Right lobe of liver (tissue), 6 donors: ENCODE data around the gene HIVEP2. TPM values are rescaled to one million over a fixed set of nuclear protein-coding genes. Genes with fewer than 3 reads are reported as not detected.
"Not testable (repeated sequence)": the region's sequence is repeated elsewhere in the genome, so short reads cannot be mapped to it uniquely, and the experiment has no call there.

Experiments used
- ATAC-seq, 4 donors: fragments of 200-7000 bp; cut with Tn5 transposase; one replicate each; pipeline ENCODE4 v1.9.1; 2020; ENCODE audit warnings: mild to moderate bottlenecking in 4 of 4, moderate library complexity in 4 of 4
- DNase-seq, 3 donors: peaks; one replicate each; pipeline ENCODE4 v3.0.0-alpha.2; 2020
- H3K27ac ChIP-seq, 3 donors: fragments of 200-600 bp; one replicate each; pipeline ENCODE4 v1.8.0; 2022
- H3K27me3 ChIP-seq, 2 donors: fragments of 200-600 bp; one replicate each; pipeline ENCODE4 v1.8.0; 2022
- H3K36me3 ChIP-seq, 4 donors: fragments of 200-600 bp; sonication (generic) in 1 of 4; one replicate each; pipeline versions ENCODE4 v1.5.1 to v1.8.0; 2017 to 2022; ENCODE audit warnings: control low read depth in 1 of 4
- H3K4me1 ChIP-seq, 4 donors: fragments of 200-600 bp; sonication (generic) in 1 of 4; one replicate each; pipeline versions ENCODE4 v1.5.1 to v1.8.0; 2017 to 2022; ENCODE audit warnings: control low read depth in 1 of 4
- H3K4me3 ChIP-seq, 3 donors: fragments of 200-600 bp; one replicate each; pipeline ENCODE4 v1.8.0; 2022
- H3K9me3 ChIP-seq, 4 donors: fragments of 200-600 bp; sonication (generic) in 1 of 4; one replicate each; pipeline versions ENCODE4 v1.5.1 to v1.8.0; 2017 to 2022; ENCODE audit warnings: control low read depth in 1 of 4
- POLR2A ChIP-seq: fragments of 450-650 bp; IDR thresholded peaks from one replicate; pipeline ENCODE4 v1.6.1; 2017; ENCODE audit warnings: antibody characterized with exemption, mild to moderate bottlenecking
- WGBS: methylation state at CpG from one replicate; pipeline ENCODE4 v1.1.6; 2018; ENCODE audit warnings: low coverage, low lambda C conversion rate; ENCODE audit not compliant: insufficient coverage; ENCODE audit errors: missing lambda C conversion rate; 5-methylcytosine and 5-hydroxymethylcytosine counted together
- intact Hi-C, 2 donors: fragments of 100-400 bp; cut with DNase I; formaldehyde crosslinking; loops; one replicate each; pipeline versions ENCODE4 v1.11.2 to v1.14.1; 2022
- total RNA-seq, 6 experiments: library from RNA; depleted of rRNA in 2 of 6; stranded (reverse); fragments of >200 nt in 2 of 6; fragmentation: NEBNext Ultra II Directional in 3 of 6; extraction: Animal tissue kit (Norgen Biotek cat#: 25700) in 3 of 6; gene quantifications; one replicate each; pipeline versions ENCODE4 v1.1.0 to v1.2.4, GENCODE V29; 2016 to 2023
- TF ChIP-seq, protein P1 (sequence below), 4 donors: fragments of 200-600 bp in 3 of 4; fragments of 450-650 bp in 1 of 4; IDR thresholded peaks; one replicate each; pipeline versions ENCODE4 v1.5.1 to v1.8.0; 2016 to 2022; ENCODE audit warnings: antibody characterized with exemption in 4 of 4, mild to moderate bottlenecking in 2 of 4
- donor health status: DM: no; HTN: yes; CAD: no.
- donor health status: DM: no; HTN: no; CAD: no.
- donor health status: DM: no; HTN: no; CAD: no.
- donor health status: DM: no; HTN: yes; CAD: no.
- donor health status: DM: no; HTN: yes; CAD: no.

The HIVEP2 gene
- total RNA-seq, 6 experiments from 2014 or later = 3.0 to 8.9 (median 5.1) TPM

DNA sequence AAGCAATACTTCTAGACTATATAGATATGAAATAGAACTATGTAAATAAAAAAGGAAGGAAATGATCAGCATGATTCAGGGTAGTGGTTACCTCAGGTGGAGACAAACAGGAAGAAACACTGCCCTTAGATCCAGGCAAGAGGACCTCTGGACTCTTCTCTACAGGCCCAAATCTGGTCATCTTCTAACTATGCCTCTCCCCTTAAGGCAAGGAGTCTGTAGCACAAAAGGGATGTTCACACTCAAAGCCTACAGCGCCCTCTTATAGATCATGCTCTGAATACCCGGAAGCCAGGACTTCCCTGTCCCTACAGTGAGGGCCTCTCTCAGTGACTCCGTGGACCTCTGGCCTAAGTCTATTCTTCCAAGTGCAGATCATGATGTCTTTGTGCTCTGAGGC is 30.4 kb upstream of the HIVEP2 start:
- no peak for TF ChIP-seq POLR2A
- TF ChIP-seq, protein P1, sequence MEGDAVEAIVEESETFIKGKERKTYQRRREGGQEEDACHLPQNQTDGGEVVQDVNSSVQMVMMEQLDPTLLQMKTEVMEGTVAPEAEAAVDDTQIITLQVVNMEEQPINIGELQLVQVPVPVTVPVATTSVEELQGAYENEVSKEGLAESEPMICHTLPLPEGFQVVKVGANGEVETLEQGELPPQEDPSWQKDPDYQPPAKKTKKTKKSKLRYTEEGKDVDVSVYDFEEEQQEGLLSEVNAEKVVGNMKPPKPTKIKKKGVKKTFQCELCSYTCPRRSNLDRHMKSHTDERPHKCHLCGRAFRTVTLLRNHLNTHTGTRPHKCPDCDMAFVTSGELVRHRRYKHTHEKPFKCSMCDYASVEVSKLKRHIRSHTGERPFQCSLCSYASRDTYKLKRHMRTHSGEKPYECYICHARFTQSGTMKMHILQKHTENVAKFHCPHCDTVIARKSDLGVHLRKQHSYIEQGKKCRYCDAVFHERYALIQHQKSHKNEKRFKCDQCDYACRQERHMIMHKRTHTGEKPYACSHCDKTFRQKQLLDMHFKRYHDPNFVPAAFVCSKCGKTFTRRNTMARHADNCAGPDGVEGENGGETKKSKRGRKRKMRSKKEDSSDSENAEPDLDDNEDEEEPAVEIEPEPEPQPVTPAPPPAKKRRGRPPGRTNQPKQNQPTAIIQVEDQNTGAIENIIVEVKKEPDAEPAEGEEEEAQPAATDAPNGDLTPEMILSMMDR (IDR thresholded peaks at IDR 0.05) = no peak
- no peak for DNase-seq
- no peaks in the 10 kb centered on the region for H3K4me1 ChIP-seq
- H3K4me3 ChIP-seq = no peak overlapping the region
- no peak overlapping the region for H3K27ac ChIP-seq
- no peaks in the 10 kb centered on the region for H3K9me3 ChIP-seq
- H3K27me3 ChIP-seq = no peaks in the 10 kb centered on the region
- WGBS = no CpG with 5 or more reads among the region's 3 CpGs
- ATAC-seq = peak in 2 of 4 donors; percentile 32 to 34
- intact Hi-C loops = no loop called here
- no peaks in the 10 kb centered on the region for H3K36me3 ChIP-seq

DNA sequence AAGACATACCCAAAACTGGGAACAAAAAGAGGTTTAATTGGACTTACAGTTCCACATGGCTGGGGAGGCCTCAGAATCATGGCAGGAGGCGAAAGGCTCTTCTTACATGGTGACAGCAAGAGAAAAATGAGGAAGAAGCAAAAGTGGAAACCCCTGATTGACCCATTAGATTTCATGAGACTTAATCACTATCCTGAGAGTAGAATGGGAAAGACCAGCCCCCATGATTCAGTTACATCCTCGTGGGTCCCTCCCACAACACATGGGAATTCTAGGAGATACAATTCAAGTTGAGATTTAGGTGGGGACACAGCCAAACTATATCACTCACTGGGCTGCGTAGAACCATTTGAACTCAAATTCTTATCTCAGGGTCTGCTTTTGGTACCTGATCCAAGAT is 26.0 kb upstream of the HIVEP2 start:
- H3K27ac ChIP-seq, intact Hi-C loops, DNase-seq: not testable (repeated sequence)

DNA sequence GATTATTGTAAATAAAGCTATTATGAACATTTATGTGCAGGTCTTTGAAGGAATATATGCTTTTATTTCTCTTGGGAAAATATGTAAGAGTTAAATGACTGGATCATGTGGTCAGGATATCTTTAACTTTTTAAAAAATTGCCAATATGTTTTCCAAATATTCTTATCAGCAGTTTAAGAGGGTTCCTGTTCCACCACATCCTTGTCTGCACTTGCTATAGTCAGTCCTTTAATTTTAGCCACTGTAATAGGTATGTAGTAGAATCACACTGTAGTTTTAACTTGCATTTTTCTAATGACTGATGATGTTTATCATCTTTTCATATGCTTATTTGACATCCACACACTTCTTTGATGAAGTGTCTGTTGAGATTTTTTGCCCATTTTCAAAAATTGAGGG is 23.6 kb upstream of the HIVEP2 start:
- TF ChIP-seq, protein P1 (IDR thresholded peaks at IDR 0.05) = no peak
- TF ChIP-seq POLR2A = no peak
- intact Hi-C loops = no loop called here
- Histone ChIP-seq H3K36me3 (no peaks in the 10 kb centered on the region), H3K4me1 (no peaks in the 10 kb centered on the region), H3K27me3 (no peaks in the 10 kb centered on the region), H3K4me3 (no peak overlapping the region), H3K27ac (no peak overlapping the region), H3K9me3 (no peaks in the 10 kb centered on the region)
- no peak for DNase-seq
- no peak for ATAC-seq

More for the DNA sequence above, 26.0 kb upstream of the HIVEP2 start:
- not testable (repeated sequence) for H3K4me1 ChIP-seq, H3K9me3 ChIP-seq, H3K27me3 ChIP-seq, H3K36me3 ChIP-seq, H3K4me3 ChIP-seq, ATAC-seq
- WGBS = 77% methylated on average over 3 of the region's 3 CpGs

DNA sequence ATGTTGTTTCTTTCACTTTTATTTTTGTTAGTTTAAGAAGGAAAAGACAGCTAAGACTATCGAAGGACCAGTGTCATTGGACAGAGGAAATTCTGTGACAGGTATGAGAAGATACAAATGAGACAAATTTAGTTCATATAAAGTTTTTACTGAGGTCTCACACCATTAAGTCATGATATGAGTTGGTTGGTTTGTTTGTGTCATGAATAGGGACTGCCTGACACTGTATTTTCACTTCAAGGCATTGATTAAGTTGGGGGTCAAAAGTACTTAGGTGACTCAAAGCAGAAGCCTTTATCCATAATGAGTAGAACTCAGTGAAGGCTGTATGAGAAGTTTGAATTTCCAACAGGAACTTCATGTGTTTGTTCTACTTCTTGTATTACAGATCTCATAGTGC is 21.3 kb upstream of the HIVEP2 start:
- no peak overlapping the region for H3K27ac ChIP-seq
- no peak for ATAC-seq
- WGBS = 79% methylated on average over 1 of the region's 1 CpG
- H3K4me3 ChIP-seq = no peak overlapping the region
- TF ChIP-seq, protein P1 (IDR thresholded peaks at IDR 0.05) = no peak
- TF ChIP-seq POLR2A = no peak
- H3K9me3 ChIP-seq = no peaks in the 10 kb centered on the region
- no peaks in the 10 kb centered on the region for H3K4me1 ChIP-seq
- H3K36me3 ChIP-seq = no peaks in the 10 kb centered on the region
- no peaks in the 10 kb centered on the region for H3K27me3 ChIP-seq
- DNase-seq = no peak
- intact Hi-C loops = no loop called here

DNA sequence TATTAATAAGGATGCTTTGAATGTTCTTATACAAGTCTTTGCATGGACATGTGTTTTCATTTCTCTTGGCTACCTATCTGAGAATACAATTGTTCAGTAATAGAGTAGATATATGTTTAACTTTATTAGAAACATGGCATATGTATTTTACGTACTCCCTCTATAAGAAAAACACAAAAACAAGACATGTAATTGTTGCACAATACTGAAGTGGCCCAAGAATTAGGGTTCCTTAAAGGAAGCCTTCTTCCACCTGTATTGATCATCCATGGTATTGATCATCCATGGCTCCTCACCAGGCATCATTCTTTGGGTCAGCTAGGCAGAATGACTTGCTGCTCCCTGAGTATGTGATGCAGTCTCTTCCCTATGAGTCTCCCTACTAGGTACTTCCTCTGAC is 20.2 kb upstream of the HIVEP2 start:
- no peak for TF ChIP-seq POLR2A
- TF ChIP-seq, protein P1 (IDR thresholded peaks at IDR 0.05) = no peak
- Histone ChIP-seq H3K36me3 (no peaks in the 10 kb centered on the region), H3K27ac (no peak overlapping the region), H3K9me3 (no peaks in the 10 kb centered on the region), H3K4me1 (no peaks in the 10 kb centered on the region), H3K4me3 (no peak overlapping the region), H3K27me3 (no peaks in the 10 kb centered on the region)
- 100% methylated on average over 1 of the region's 1 CpG for WGBS
- no peak for DNase-seq
- ATAC-seq = no peak
- intact Hi-C loops = no loop called here
